Activated T-cell treated with anti-CD3 and anti-CD28 coated beads, Interleukin-2, amount 50 U/mL, for 24 hours (primary cell): ENCODE results near the gene XYLT1.

ENCODE experiments used
- DNase-seq: peaks from one replicate; pipeline ENCODE4 v3.0.0-alpha.2; 2020
- H3K27ac Mint-ChIP-seq: 2 replicates; pipeline ENCODE4 v1.8.0; 2020; ENCODE audit warnings: mild to moderate bottlenecking, mixed read lengths
- H3K27me3 Mint-ChIP-seq: 2 replicates; pipeline ENCODE4 v1.8.0; 2020; ENCODE audit warnings: mixed read lengths
- H3K36me3 Mint-ChIP-seq: 2 replicates; pipeline ENCODE4 v1.8.0; 2020; ENCODE audit warnings: low read depth, mixed read lengths
- H3K4me1 Mint-ChIP-seq: 2 replicates; pipeline ENCODE4 v1.8.0; 2020; ENCODE audit warnings: low read depth, mixed read lengths
- H3K4me3 Mint-ChIP-seq: 2 replicates; pipeline ENCODE4 v1.8.0; 2020; ENCODE audit warnings: mild to moderate bottlenecking, moderate library complexity, mixed read lengths
- H3K9me3 Mint-ChIP-seq: 2 replicates; pipeline ENCODE4 v1.8.0; 2020; ENCODE audit warnings: mixed read lengths

Gene XYLT1

DNA sequence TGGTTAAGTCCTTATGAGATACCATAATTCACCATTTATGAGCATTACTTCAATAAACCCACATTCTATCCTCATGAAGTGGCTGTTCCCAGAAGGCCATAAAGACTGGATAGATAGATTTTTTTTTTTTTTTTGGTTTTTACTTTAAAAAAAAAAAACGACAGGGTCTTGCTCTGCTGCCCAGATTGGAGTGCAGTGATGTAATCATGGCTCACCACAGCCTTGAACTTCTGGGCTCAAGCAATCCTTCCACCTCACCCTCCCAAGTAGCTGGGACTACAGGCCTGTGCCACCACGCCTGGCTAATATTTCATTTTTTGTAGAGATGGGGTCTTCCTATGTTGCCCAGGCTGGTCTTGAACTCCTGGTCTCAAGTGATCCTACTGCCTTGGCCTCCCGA lies 102.3 kb downstream of the XYLT1 start:
- Mint-ChIP-seq H3K4me1 (peaks cover 88% of the 10 kb centered on the region), H3K27ac (peak overlapping the region; percentile 96), H3K4me3 (peak overlapping the region; percentile 83), H3K36me3 (peaks cover 7% of the 10 kb centered on the region), H3K9me3 (no peaks in the 10 kb centered on the region), H3K27me3 (no peaks in the 10 kb centered on the region)
- DNase-seq: no peak

DNA sequence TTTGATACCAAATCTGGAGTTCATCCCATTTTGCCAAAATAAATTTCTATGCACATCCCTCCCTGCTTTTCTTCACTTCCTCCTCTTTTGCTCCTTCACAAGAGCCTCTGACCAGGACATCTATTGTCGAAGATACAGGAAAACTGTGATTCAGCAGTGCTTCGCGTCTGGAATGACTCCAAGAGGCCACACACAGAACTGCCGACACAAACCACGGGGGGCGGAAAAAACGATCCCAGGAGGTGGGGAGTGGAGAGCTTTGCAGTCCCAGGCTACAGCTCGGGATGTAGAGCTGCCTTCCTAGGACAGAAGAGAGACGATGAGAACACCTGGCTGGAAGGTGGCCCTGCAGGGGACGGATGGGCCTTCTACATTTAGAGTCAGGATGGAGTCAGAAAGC lies 102.8 kb downstream of the XYLT1 start:
- peaks cover 93% of the 10 kb centered on the region for H3K4me1 Mint-ChIP-seq
- peaks cover 7% of the 10 kb centered on the region for H3K36me3 Mint-ChIP-seq
- H3K4me3 Mint-ChIP-seq: peak overlapping the region; percentile 40
- no peak for DNase-seq
- H3K27ac Mint-ChIP-seq: peak overlapping the region; percentile 78
- H3K27me3 Mint-ChIP-seq: no peaks in the 10 kb centered on the region
- no peaks in the 10 kb centered on the region for H3K9me3 Mint-ChIP-seq

DNA sequence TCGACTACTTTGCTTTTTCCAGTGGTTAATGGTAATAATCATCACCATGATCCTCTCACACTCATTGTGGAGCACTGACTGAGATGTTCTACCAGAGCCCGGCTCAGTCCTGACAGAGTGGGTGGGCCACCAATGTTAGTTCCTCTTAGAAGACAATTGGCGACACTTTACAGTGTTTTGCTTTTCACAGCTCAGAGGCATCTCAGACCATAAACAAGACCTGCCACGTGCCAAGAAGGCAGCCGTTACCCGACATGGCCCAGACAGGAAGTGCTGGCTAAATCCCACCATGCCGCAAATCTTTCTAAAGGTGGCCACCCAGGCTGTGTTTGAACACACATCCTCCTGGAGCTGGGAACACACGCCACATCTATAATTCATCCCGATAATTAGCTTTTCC lies 103.7 kb downstream of the XYLT1 start:
- H3K9me3 Mint-ChIP-seq: no peaks in the 10 kb centered on the region
- no peaks in the 10 kb centered on the region for H3K27me3 Mint-ChIP-seq
- H3K4me3 Mint-ChIP-seq: no peak overlapping the region
- H3K36me3 Mint-ChIP-seq: peaks cover 7% of the 10 kb centered on the region
- no peak for DNase-seq
- H3K4me1 Mint-ChIP-seq: peaks cover 96% of the 10 kb centered on the region
- H3K27ac Mint-ChIP-seq: peak overlapping the region; percentile 61

DNA sequence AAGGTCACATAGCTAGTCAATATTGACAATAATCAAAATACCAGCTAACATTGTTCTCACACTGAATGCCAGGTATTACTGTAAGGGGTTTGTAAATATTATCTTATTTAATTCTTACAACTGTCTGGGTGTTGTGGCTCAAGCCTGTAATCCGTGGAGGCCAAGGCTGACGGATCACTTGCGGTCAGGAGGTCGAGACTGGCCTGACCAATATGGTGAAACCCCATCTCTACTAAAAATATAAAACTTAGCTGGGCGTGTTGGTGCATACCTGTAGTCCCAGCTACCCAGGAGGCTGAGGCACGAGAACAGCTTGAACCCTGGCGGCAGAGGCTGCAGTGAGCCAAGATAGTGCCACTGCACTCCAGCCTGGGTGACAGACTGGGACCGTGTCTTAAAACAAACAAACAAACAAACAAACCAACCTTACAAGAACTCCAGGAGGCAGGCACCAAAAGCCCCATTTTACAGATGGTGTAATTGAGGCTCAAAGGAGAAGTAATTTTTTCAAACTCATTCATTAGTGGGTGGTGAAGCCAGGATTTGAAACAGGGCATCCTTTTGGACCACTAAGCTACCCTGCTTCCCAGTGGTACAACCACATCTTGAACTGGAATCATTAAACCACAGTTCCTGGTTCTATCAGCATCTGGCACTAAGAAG lies 104.3 kb downstream of the XYLT1 start:
- Mint-ChIP-seq H3K4me3 (no peak overlapping the region), H3K27ac (peak overlapping the region; percentile 61), H3K9me3 (no peaks in the 10 kb centered on the region), H3K27me3 (no peaks in the 10 kb centered on the region), H3K4me1 (peaks cover 96% of the 10 kb centered on the region), H3K36me3 (peaks cover 7% of the 10 kb centered on the region)
- DNase-seq: no peak

DNA sequence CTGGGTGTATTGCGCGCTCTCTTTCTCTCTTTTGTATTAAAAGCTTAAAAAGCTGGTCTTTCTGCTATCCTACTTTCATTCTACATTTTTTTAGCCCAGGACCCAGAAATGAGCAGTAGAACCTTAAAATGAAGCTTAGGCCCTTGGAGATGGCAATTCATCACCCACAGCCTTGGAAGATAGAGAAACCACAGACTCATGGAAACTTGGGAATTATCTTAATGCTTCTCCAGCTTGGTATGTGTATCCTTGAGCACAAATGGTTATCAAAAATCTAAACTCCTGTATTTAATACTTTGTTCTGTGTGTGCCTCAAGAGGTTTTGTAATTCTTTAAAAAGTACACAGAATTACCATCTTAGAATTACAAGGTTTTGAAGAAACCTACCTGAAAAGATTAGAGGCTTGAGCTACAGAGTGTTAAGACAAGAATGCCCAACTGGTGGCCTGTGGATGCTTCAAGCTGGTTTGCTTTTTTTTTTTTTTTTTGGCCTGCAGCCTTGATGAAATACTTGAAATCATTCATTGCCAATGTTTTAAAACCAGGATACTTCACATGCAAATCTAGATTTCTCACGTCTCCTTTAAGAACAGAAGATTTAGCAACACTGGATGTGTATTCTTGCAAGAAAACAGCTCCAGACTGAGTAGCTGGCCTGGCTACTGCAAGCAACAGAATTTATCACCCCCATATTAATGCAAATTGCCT lies 105.0 kb downstream of the XYLT1 start:
- H3K4me3 Mint-ChIP-seq: no peak overlapping the region
- peak overlapping the region; percentile 61 for H3K27ac Mint-ChIP-seq
- peaks cover 7% of the 10 kb centered on the region for H3K36me3 Mint-ChIP-seq
- no peaks in the 10 kb centered on the region for H3K27me3 Mint-ChIP-seq
- no peaks in the 10 kb centered on the region for H3K9me3 Mint-ChIP-seq
- peaks cover 96% of the 10 kb centered on the region for H3K4me1 Mint-ChIP-seq
- no peak for DNase-seq

- Mint-ChIP-seq H3K27ac (peak overlapping the region; percentile 58), H3K4me1 (peaks cover 96% of the 10 kb centered on the region), H3K9me3 (no peaks in the 10 kb centered on the region)
These were observed 105.6 kb downstream of the XYLT1 start for GRCh38 chr16:17365211-17365541.

GRCh38 chr16:17364319-17365210 lies 106.2 kb downstream of the XYLT1 start:
- Mint-ChIP-seq H3K27me3 (no peaks in the 10 kb centered on the region), H3K36me3 (peaks cover 7% of the 10 kb centered on the region), H3K27ac (peak overlapping the region; percentile 66), H3K4me3 (peak overlapping the region; percentile 11), H3K4me1 (peaks cover 96% of the 10 kb centered on the region), H3K9me3 (no peaks in the 10 kb centered on the region)
- DNase-seq: no peak

More at GRCh38 chr16:17365211-17365541, 105.6 kb downstream of the XYLT1 start:
- no peaks in the 10 kb centered on the region for H3K27me3 Mint-ChIP-seq
- DNase-seq: no peak
- no peak overlapping the region for H3K4me3 Mint-ChIP-seq
- peaks cover 7% of the 10 kb centered on the region for H3K36me3 Mint-ChIP-seq

DNA sequence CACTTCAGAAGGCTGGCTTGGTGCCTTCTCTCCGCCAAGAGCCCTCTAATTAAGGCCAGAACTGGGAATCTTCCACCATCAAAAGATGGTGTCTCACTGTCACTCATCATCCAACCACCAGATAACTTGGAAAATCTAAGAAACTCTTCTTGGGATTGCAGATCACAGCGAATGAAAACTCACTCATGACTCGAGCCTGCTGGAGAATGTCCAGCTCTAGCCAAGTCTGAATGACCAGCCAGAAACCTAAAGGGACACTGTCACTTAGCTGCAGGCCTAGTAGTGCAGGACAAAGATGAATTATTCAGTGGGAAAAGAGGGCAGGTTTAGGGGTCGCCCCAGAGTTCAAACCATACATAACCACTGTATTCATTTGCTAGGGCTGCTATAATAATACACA lies 107.8 kb downstream of the XYLT1 start:
- H3K27ac Mint-ChIP-seq: peak overlapping the region; percentile 9
- no peaks in the 10 kb centered on the region for H3K9me3 Mint-ChIP-seq
- no peaks in the 10 kb centered on the region for H3K27me3 Mint-ChIP-seq
- H3K4me1 Mint-ChIP-seq: peaks cover 96% of the 10 kb centered on the region
- no peak for DNase-seq
- peaks cover 3% of the 10 kb centered on the region for H3K36me3 Mint-ChIP-seq
- no peak overlapping the region for H3K4me3 Mint-ChIP-seq

GRCh38 chr16:17362183-17362582 lies 108.6 kb downstream of the XYLT1 start:
- peaks cover 4% of the 10 kb centered on the region for H3K36me3 Mint-ChIP-seq
- peak overlapping the region; percentile 54 for H3K27ac Mint-ChIP-seq
- DNase-seq: no peak
- H3K27me3 Mint-ChIP-seq: no peaks in the 10 kb centered on the region
- no peaks in the 10 kb centered on the region for H3K9me3 Mint-ChIP-seq
- H3K4me1 Mint-ChIP-seq: peaks cover 96% of the 10 kb centered on the region
- no peak overlapping the region for H3K4me3 Mint-ChIP-seq

DNA sequence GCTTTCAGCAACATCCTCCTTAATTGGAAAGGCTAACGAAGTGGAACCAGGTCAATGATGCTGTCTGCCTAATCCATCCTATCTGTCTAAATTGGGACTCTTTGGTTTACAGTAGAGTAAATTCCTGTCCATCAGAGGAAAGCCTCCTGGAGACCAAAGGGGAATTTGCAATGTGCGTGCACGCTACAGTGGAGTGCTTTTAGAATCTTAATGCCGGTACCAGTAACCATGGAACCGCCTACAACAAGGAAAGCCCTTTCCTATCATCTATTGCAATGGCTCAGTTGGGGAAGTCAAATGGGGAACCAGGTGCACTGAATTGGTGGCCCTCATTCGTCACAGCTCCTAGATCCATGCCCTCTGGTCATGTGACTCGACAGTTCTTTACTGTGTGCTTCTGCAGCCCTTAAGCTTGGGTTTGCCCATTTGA lies 110.1 kb downstream of the XYLT1 start:
- Mint-ChIP-seq H3K4me1 (peaks cover 84% of the 10 kb centered on the region), H3K9me3 (no peaks in the 10 kb centered on the region), H3K27ac (peak overlapping the region; percentile 87), H3K27me3 (no peaks in the 10 kb centered on the region), H3K4me3 (no peak overlapping the region), H3K36me3 (peaks cover 6% of the 10 kb centered on the region)
- no peak for DNase-seq

GRCh38 chr16:17359788-17360390 lies 110.9 kb downstream of the XYLT1 start:
- H3K4me3 Mint-ChIP-seq: peak overlapping the region; percentile 25
- H3K36me3 Mint-ChIP-seq: peaks cover 6% of the 10 kb centered on the region
- no peaks in the 10 kb centered on the region for H3K9me3 Mint-ChIP-seq
- H3K27ac Mint-ChIP-seq: peak overlapping the region; percentile 87
- no peaks in the 10 kb centered on the region for H3K27me3 Mint-ChIP-seq
- peak; percentile 70 for DNase-seq
- peaks cover 76% of the 10 kb centered on the region for H3K4me1 Mint-ChIP-seq

DNA sequence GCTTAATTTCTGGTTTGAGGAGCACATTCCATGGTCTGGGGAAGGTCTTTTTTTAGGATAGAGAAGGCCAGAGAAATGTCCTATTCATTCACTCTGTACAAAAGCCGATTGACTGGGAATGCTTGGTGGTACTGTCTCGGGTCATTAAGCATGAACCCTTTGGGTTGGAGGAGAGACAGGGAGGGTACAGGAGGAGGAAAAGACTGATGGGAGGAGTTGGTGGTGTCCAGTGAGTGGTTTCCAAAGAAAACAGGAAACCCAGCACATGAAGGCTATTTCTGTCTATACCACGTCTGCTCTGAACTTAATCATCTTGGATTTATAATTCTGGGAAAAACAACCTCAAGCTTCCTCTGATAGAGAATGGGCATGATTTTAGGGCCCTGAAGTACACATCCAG lies 111.9 kb downstream of the XYLT1 start:
- H3K36me3 Mint-ChIP-seq: peaks cover 6% of the 10 kb centered on the region
- no peaks in the 10 kb centered on the region for H3K9me3 Mint-ChIP-seq
- DNase-seq: no peak
- H3K4me1 Mint-ChIP-seq: peaks cover 66% of the 10 kb centered on the region
- no peaks in the 10 kb centered on the region for H3K27me3 Mint-ChIP-seq
- H3K27ac Mint-ChIP-seq: peak overlapping the region; percentile 87
- H3K4me3 Mint-ChIP-seq: no peak overlapping the region

GRCh38 chr16:17358355-17358754 lies 112.4 kb downstream of the XYLT1 start:
- no peak for DNase-seq
- H3K4me1 Mint-ChIP-seq: peaks cover 67% of the 10 kb centered on the region
- peak overlapping the region; percentile 31 for H3K27ac Mint-ChIP-seq
- no peaks in the 10 kb centered on the region for H3K9me3 Mint-ChIP-seq
- H3K4me3 Mint-ChIP-seq: no peak overlapping the region
- H3K27me3 Mint-ChIP-seq: no peaks in the 10 kb centered on the region
- peaks cover 6% of the 10 kb centered on the region for H3K36me3 Mint-ChIP-seq

- DNase-seq: no peak
- Mint-ChIP-seq H3K4me1 (peaks cover 62% of the 10 kb centered on the region), H3K36me3 (peaks cover 6% of the 10 kb centered on the region), H3K4me3 (no peak overlapping the region), H3K27me3 (no peaks in the 10 kb centered on the region), H3K9me3 (no peaks in the 10 kb centered on the region), H3K27ac (peak overlapping the region; percentile 41)
These were observed 113.3 kb downstream of the XYLT1 start for GRCh38 chr16:17357307-17358062.
